ENCODE results near the gene TRABD2B. TPM values are rescaled to one million over a fixed set of nuclear protein-coding genes. Genes with fewer than 3 reads are reported as not detected.
A peak's percentile ranks its signal among the peaks of the same experiment; 100 is the strongest.

Gene TRABD2B
- total RNA-seq, 4 donors from 2014 or later, result 0.63 to 3.1 (median 1.7) TPM

- intact Hi-C loops (cut with DNase I; ENCODE audit: low total_unique reads), result no loop called here
- TF ChIP-seq POLR2A (IDR thresholded peaks at IDR 0.05) (no peak), CTCF (IDR thresholded peaks at IDR 0.05) (no peak)
- DNase-seq (ENCODE audit: low spot score in 2 of 2), result peak in 1 of 2 donors; percentile 4
- no peak overlapping the region for H3K4me3 ChIP-seq (ENCODE audit: low read depth, poor library complexity, severe bottlenecking)
- WGBS, 2 donors, result 61 to 66% methylated on average over 4 of the region's 4 CpGs
Observed at GRCh38 chr1:47751193-47751592, 246.0 kb downstream of the TRABD2B start.

- DNase-seq (ENCODE audit: low spot score in 2 of 2), result peak in 1 of 2 donors; percentile 15
- TF ChIP-seq POLR2A (IDR thresholded peaks at IDR 0.05), result no peak
- intact Hi-C loops (cut with DNase I; ENCODE audit: low total_unique reads), result loop anchor here (10.0 kb wide), 1 partner anchor 309 kb away; no protein-coding TSS in a partner anchor
- no peak overlapping the region for H3K4me3 ChIP-seq (ENCODE audit: low read depth, poor library complexity, severe bottlenecking)
- WGBS, 2 donors, result 63 to 73% methylated on average over 8 of the region's 8 CpGs
Observed at GRCh38 chr1:47745715-47746609, 251.2 kb downstream of the TRABD2B start.

- no peak for TF ChIP-seq CTCF (IDR thresholded peaks at IDR 0.05)
- TF ChIP-seq POLR2A (IDR thresholded peaks at IDR 0.05), result no peak
- H3K4me3 ChIP-seq (ENCODE audit: low read depth, poor library complexity, severe bottlenecking), result no peak overlapping the region
- intact Hi-C loops (cut with DNase I; ENCODE audit: low total_unique reads), result loop anchor here (10.0 kb wide), 1 partner anchor 312 kb away; no protein-coding TSS in a partner anchor
- peak in 1 of 2 donors; percentile 68 for DNase-seq (ENCODE audit: low spot score in 2 of 2)
- WGBS, 2 donors, result 81 to 85% methylated on average over 9 of the region's 9 CpGs
Observed at GRCh38 chr1:47742890-47743760, 254.1 kb downstream of the TRABD2B start.

- TF ChIP-seq POLR2A (IDR thresholded peaks at IDR 0.05), result no peak
- TF ChIP-seq CTCF (IDR thresholded peaks at IDR 0.05), result peak in 1 of 3 donors; percentile 33
- H3K4me3 ChIP-seq (ENCODE audit: low read depth, poor library complexity, severe bottlenecking), result no peak overlapping the region
- DNase-seq (ENCODE audit: low spot score in 2 of 2), result peak in 1 of 2 donors; percentile 86
- intact Hi-C loops (cut with DNase I; ENCODE audit: low total_unique reads), result no loop called here
- WGBS, 2 donors, result 16 to 24% methylated on average over 8 of the region's 8 CpGs
Observed at GRCh38 chr1:47738560-47739182, 258.5 kb downstream of the TRABD2B start.

- WGBS, 2 donors, result 79 to 86% methylated on average over 4 of the region's 4 CpGs
- no peak for DNase-seq (ENCODE audit: low spot score in 2 of 2)
- TF ChIP-seq CTCF (IDR thresholded peaks at IDR 0.05), result no peak
- TF ChIP-seq POLR2A (IDR thresholded peaks at IDR 0.05), result no peak
- H3K4me3 ChIP-seq (ENCODE audit: low read depth, poor library complexity, severe bottlenecking), result no peak overlapping the region
- intact Hi-C loops (cut with DNase I; ENCODE audit: low total_unique reads), result no loop called here
Observed at GRCh38 chr1:47732489-47732888, 264.7 kb downstream of the TRABD2B start.

Measured in lower leg skin (tissue), 4 donors.